K562 (cell line): ENCODE measurements around the gene MAP4.

Experiments
- CHD2 ChIP-seq: IDR thresholded peaks from 2 replicates; pipeline ENCODE4 v1.6.1; 2011; ENCODE audit warnings: low read depth, low read length
- CTCF ChIP-seq, 3 experiments: IDR thresholded peaks in 2 of 3; conservative IDR thresholded peaks in 1 of 3; 2 replicates each; pipeline ENCODE4 v1.5.1; 2011 to 2012; ENCODE audit warnings: low read length in 3 of 3, mild to moderate bottlenecking in 3 of 3, control low read depth in 2 of 3, improper control_type of control experiment in 1 of 3, inconsistent platforms in 1 of 3, low read depth in 1 of 3, mixed read lengths in 1 of 3, moderate library complexity in 1 of 3; ENCODE audit not compliant: insufficient read depth in 2 of 3
- E4F1 ChIP-seq: fragments of 250-450 bp; sonication (Bioruptor Pico); IDR thresholded peaks from 2 replicates; pipeline ENCODE4 v1.5.0; 2021; ENCODE audit warnings: mild to moderate bottlenecking, borderline replicate concordance
- KLF13 ChIP-seq: fragments of 450-650 bp; IDR thresholded peaks from 2 replicates; pipeline ENCODE4 v1.6.1; 2016; ENCODE audit warnings: missing genetic modification characterization, low read depth, mild to moderate bottlenecking, missing compliant biosample characterization, moderate library complexity, borderline replicate concordance
- MXI1 ChIP-seq: IDR thresholded peaks from 2 replicates; pipeline ENCODE4 v1.6.1; 2011; ENCODE audit warnings: low read depth, mild to moderate bottlenecking, improper control_type of control experiment, low read length
- SP1 ChIP-seq: sonication (generic); formaldehyde crosslinking; IDR thresholded peaks from 2 replicates; pipeline ENCODE4 v1.8.1; 2022; ENCODE audit warnings: mild to moderate bottlenecking, missing genetic modification reagents
- TAF15 ChIP-seq: fragments of 200-400 bp; formaldehyde crosslinking; IDR thresholded peaks from 2 replicates; pipeline ENCODE4 v1.6.1; 2017; ENCODE audit warnings: mild to moderate bottlenecking, low read depth, low read length, moderate library complexity
- ZNF780A ChIP-seq: fragments of 250-450 bp; sonication (Bioruptor Pico); IDR thresholded peaks from 2 replicates; pipeline ENCODE4 v1.5.0; 2021; ENCODE audit warnings: mild to moderate bottlenecking
- ZNF785 ChIP-seq: fragments of 250-450 bp; sonication (Bioruptor Pico); IDR thresholded peaks from 2 replicates; pipeline ENCODE4 v1.4.0; 2020; ENCODE audit warnings: mild to moderate bottlenecking

- TF ChIP-seq E4F1 (CRISPR knock-in tag) (no peak), CHD2 (no peak), SP1 (no peak), ZNF785 (no peak), CTCF (IDR thresholded peaks at IDR 0.05 in 2 of 3, conservative IDR thresholded peaks at IDR 0.05 in 1 of 3; ENCODE audit: insufficient read depth in 2 of 3, low read depth in 1 of 3, low read length in 3 of 3) (no peak), KLF13 (no peak), TAF15 (no peak), ZNF780A (CRISPR knock-in tag) (no peak), MXI1 (no peak)
Measured at GRCh38 chr3:48002787-48003186, 13.4 kb downstream of the MAP4 start.
